Right kidney (tissue), 9 donors: ENCODE measurements around the gene GDAP1L1.

Source experiments
- DNase-seq: peaks from one replicate; pipeline ENCODE4 v3.0.0-alpha.2; 2016
- long read RNA-seq, 8 donors: transcript quantifications; one replicate each; lab custom pipeline, GENCODE V29; 2026

GDAP1L1 gene
- long read RNA-seq, donor 1: 0 reads
- long read RNA-seq, donor 2: 0 reads
- long read RNA-seq, donor 3: 0 reads
- long read RNA-seq, donor 4: 0 reads
- long read RNA-seq, donor 5: 0 reads
- long read RNA-seq, donor 6: 0 reads
- long read RNA-seq, donor 7: 0 reads
- long read RNA-seq, donor 8: 0 reads

GRCh38 chr20:44247131-44247571 is at the start of gene GDAP1L1:
GDAP1L1 (plus strand) TSS chr20:44247308; CDS start chr20:44247335, 27 bp downstream.
- DNase-seq: peak; percentile 17

GRCh38 chr20:44198872-44199271 is 48.2 kb upstream of the GDAP1L1 start:
- no peak for DNase-seq

GRCh38 chr20:44199877-44200276 is 47.2 kb upstream of the GDAP1L1 start:
- DNase-seq: no peak

GRCh38 chr20:44200371-44200770 is 46.7 kb upstream of the GDAP1L1 start:
- DNase-seq: no peak

GRCh38 chr20:44200983-44201382 is 46.1 kb upstream of the GDAP1L1 start:
- DNase-seq: no peak

GRCh38 chr20:44203161-44203560 is 43.9 kb upstream of the GDAP1L1 start:
- DNase-seq: no peak

- DNase-seq: no peak
Measured at GRCh38 chr20:44204156-44204831, 42.8 kb upstream of the GDAP1L1 start.

GRCh38 chr20:44204832-44205215 is 42.3 kb upstream of the GDAP1L1 start:
- no peak for DNase-seq

- no peak for DNase-seq
Measured at GRCh38 chr20:44206132-44206531, 41.0 kb upstream of the GDAP1L1 start.

- no peak for DNase-seq
Measured at GRCh38 chr20:44207126-44207723, 39.9 kb upstream of the GDAP1L1 start.

- DNase-seq: no peak
Measured at GRCh38 chr20:44208165-44208564, 38.9 kb upstream of the GDAP1L1 start.

- no peak for DNase-seq
Measured at GRCh38 chr20:44208770-44209169, 38.3 kb upstream of the GDAP1L1 start.

GRCh38 chr20:44209686-44210405 is 37.3 kb upstream of the GDAP1L1 start:
- DNase-seq: no peak

- DNase-seq: peak; percentile 97
Measured at GRCh38 chr20:44210406-44211176, 36.5 kb upstream of the GDAP1L1 start, which contains the start of gene OSER1. OSER1 (minus strand) TSS chr20:44210771; CDS start chr20:44206957, 3,814 bp downstream.

- no peak for DNase-seq
Measured at GRCh38 chr20:44211177-44212039, 35.7 kb upstream of the GDAP1L1 start.

- DNase-seq: no peak
Measured at GRCh38 chr20:44212792-44213191, 34.3 kb upstream of the GDAP1L1 start.

GRCh38 chr20:44215125-44215524 is 32.0 kb upstream of the GDAP1L1 start:
- peak; percentile 21 for DNase-seq

GRCh38 chr20:44217342-44218092 is 29.6 kb upstream of the GDAP1L1 start:
- DNase-seq: no peak

GRCh38 chr20:44218446-44218845 is 28.7 kb upstream of the GDAP1L1 start:
- DNase-seq: no peak

- no peak for DNase-seq
Measured at GRCh38 chr20:44219170-44219730, 27.9 kb upstream of the GDAP1L1 start.
